B cell (primary cell): ENCODE measurements around the gene CRTC3. TPM values are rescaled to one million over a fixed set of nuclear protein-coding genes. Genes with fewer than 3 reads are reported as not detected.

Experiments
- ATAC-seq: fragments of 200-7000 bp; cut with Tn5 transposase; one replicate; pipeline ENCODE4 v1.10.0; 2021; ENCODE audit warnings: low read depth, mild to moderate bottlenecking, moderate number of reproducible peaks, moderate library complexity
- CTCF ChIA-PET: fragments of 350-600 bp; sonication (Branson Sonifier 250); formaldehyde crosslinking; loops from one replicate; lab custom pipeline; 2021; ENCODE audit warnings: antibody characterized with exemption, inconsistent platforms; lab: Charles Lee
- POLR2A ChIA-PET: fragments of 350-600 bp; sonication (Branson Sonifier 250); formaldehyde crosslinking; loops from one replicate; lab custom pipeline; 2021; ENCODE audit warnings: antibody characterized with exemption; lab: Charles Lee
- DNase-seq: peaks from one replicate; pipeline ENCODE4 v3.0.0; 2013
- H2AFZ ChIP-seq: 2 replicates; pipeline ENCODE4 v1.6.1; 2012; ENCODE audit warnings: mild to moderate bottlenecking, low read depth, low read length; ENCODE audit not compliant: insufficient read depth, poor library complexity, severe bottlenecking
- H3K27ac ChIP-seq, 2 donors: 1 replicate in 1 of 2; 2 replicates in 1 of 2; pipeline ENCODE4 v1.5.1; 2012 to 2013; ENCODE audit warnings: low read length in 2 of 2, mild to moderate bottlenecking in 2 of 2, moderate library complexity in 1 of 2
- H3K27me3 ChIP-seq, 4 experiments: fragments of 200-600 bp in 1 of 4; sonication (generic) in 1 of 4; replicated peaks in 1 of 4; 1 replicate in 2 of 4; 2 replicates in 2 of 4; pipeline versions ENCODE4 v1.6.1 to v1.7.0; 2013 to 2016; ENCODE audit warnings: low read length in 3 of 4, mild to moderate bottlenecking in 2 of 4, mixed read lengths in 1 of 4, moderate library complexity in 1 of 4; ENCODE audit not compliant: insufficient read depth in 4 of 4, control insufficient read depth in 3 of 4; ENCODE audit errors: control extremely low read depth in 1 of 4
- H3K36me3 ChIP-seq, 2 experiments: replicated peaks in 1 of 2; 1 replicate in 1 of 2; 2 replicates in 1 of 2; pipeline versions ENCODE4 v1.6.1 to v1.7.1; 2013; ENCODE audit warnings: low read length in 1 of 2; ENCODE audit not compliant: insufficient read depth in 2 of 2, control insufficient read depth in 1 of 2; ENCODE audit errors: control extremely low read depth in 1 of 2, extremely low read depth in 1 of 2
- H3K4me1 ChIP-seq, 2 donors: fragments of 200-600 bp in 1 of 2; sonication (generic) in 1 of 2; 1 replicate in 1 of 2; 2 replicates in 1 of 2; pipeline versions ENCODE4 v1.5.1 to v1.6.1; 2013 to 2017; ENCODE audit warnings: low read length in 2 of 2; ENCODE audit not compliant: control insufficient read depth in 2 of 2, insufficient read depth in 2 of 2
- H3K4me2 ChIP-seq: replicated peaks from 2 replicates; pipeline ENCODE3; 2012; ENCODE audit warnings: mild to moderate bottlenecking, low read depth, low read length; ENCODE audit not compliant: poor library complexity, severe bottlenecking
- H3K4me3 ChIP-seq, 5 experiments: fragments of 200-600 bp in 1 of 5; sonication (generic) in 1 of 5; 1 replicate in 3 of 5; 2 replicates in 2 of 5; pipeline versions ENCODE4 v1.5.1 to v1.7.0; 2011 to 2016; ENCODE audit warnings: low read length in 4 of 5, mild to moderate bottlenecking in 4 of 5, low read depth in 2 of 5, control low read depth in 1 of 5, moderate library complexity in 1 of 5; ENCODE audit not compliant: insufficient read depth in 1 of 5; ENCODE audit errors: control extremely low read depth in 1 of 5, extremely low read depth in 1 of 5
- H3K79me2 ChIP-seq: fragments of 200-600 bp; sonication (generic); one replicate; pipeline ENCODE4 v1.6.0; 2016; ENCODE audit warnings: low read length; ENCODE audit not compliant: control insufficient read depth, insufficient read depth
- H3K9ac ChIP-seq: fragments of 200-600 bp; sonication (generic); 2 replicates; pipeline ENCODE4 v1.6.1; 2017; ENCODE audit warnings: mild to moderate bottlenecking, low read length, moderate library complexity
- H3K9me3 ChIP-seq, 3 donors: one replicate each; pipeline versions ENCODE4 v1.6.1 to v1.7.1; 2013; ENCODE audit warnings: low read length in 2 of 3; ENCODE audit not compliant: control insufficient read depth in 2 of 3, insufficient read depth in 1 of 3; ENCODE audit errors: control extremely low read depth in 1 of 3
- H4K20me1 ChIP-seq: 2 replicates; pipeline ENCODE4 v1.6.0; 2012; ENCODE audit warnings: mild to moderate bottlenecking, low read length; ENCODE audit not compliant: insufficient read depth, control insufficient read depth, poor library complexity, severe bottlenecking
- H3K27ac Mint-ChIP-seq: one replicate; pipeline ENCODE4 v1.8.0; 2021; ENCODE audit warnings: mixed read lengths
- H3K27me3 Mint-ChIP-seq: one replicate; pipeline ENCODE4 v1.8.0; 2021; ENCODE audit warnings: mixed read lengths
- H3K4me1 Mint-ChIP-seq: one replicate; pipeline ENCODE4 v1.8.0; 2021; ENCODE audit warnings: mixed read lengths
- H3K4me3 Mint-ChIP-seq: one replicate; pipeline ENCODE4 v1.8.0; 2021; ENCODE audit warnings: mixed read lengths
- H3K9me3 Mint-ChIP-seq: one replicate; pipeline ENCODE4 v1.8.0; 2022; ENCODE audit warnings: mixed read lengths; ENCODE audit not compliant: insufficient read depth
- EZH2 ChIP-seq: IDR thresholded peaks from 2 replicates; pipeline ENCODE4 v1.6.1; 2012; ENCODE audit warnings: borderline replicate concordance, low read depth, mild to moderate bottlenecking, moderate library complexity, low read length; ENCODE audit not compliant: insufficient read depth, poor library complexity, severe bottlenecking
- WGBS: methylation state at CpG from one replicate; pipeline ENCODE4 v1.1.5; 2013; ENCODE audit warnings: missing lambda C conversion rate; ENCODE audit not compliant: insufficient coverage; 5-methylcytosine and 5-hydroxymethylcytosine counted together
- intact Hi-C: fragments of 100-400 bp; cut with micrococcal nuclease; formaldehyde crosslinking; loops from one replicate; pipeline ENCODE4 v1.10.0; 2022
- polyA plus RNA-seq: library from polyadenylated mRNA; depleted of rRNA; stranded (reverse); fragments of >200 nt; gene quantifications from 2 replicates; pipeline ENCODE4 v1.2.3, GENCODE V29; 2012
- total RNA-seq, 2 donors: library from RNA; stranded (reverse); fragments of 120-200 nt in 1 of 2; gene quantifications; 1 replicate in 1 of 2; 2 replicates in 1 of 2; pipeline versions ENCODE4 v1.2.3 to v1.2.4, GENCODE V29; 2013 to 2022
- TF ChIP-seq, protein P1 (sequence below): fragments of 200-600 bp; IDR thresholded peaks from one replicate; pipeline ENCODE4 v1.8.0; 2022; ENCODE audit warnings: antibody characterized with exemption, mild to moderate bottlenecking

The CRTC3 gene
- total and polyA plus RNA-seq, 2 donors (not counting 1 experiment from before 2014, with no cell fraction given) = 34.7 to 95.8 TPM

DNA sequence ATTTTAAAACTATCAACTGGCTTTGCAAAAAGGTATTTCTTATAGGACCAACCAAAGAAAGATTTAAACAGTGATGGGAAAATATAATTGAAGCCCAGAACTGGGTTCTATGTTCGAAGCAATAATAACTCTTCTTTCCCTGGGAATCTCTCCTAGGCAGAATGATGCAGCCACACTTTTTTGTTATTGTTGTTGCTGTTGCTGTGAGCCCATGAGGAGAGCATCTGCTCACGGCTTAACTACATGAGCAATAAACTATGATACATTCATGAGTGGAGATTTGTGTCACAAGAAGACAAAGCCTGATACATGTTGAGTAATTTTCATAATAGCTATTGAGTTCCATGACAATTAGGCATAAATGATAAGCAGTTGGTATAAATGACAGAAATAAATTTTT lies 80.5 kb downstream of the CRTC3 start:
- H3K9me3 ChIP-seq = no peaks in the 10 kb centered on the region
- no peak overlapping the region for H3K4me3 ChIP-seq
- no peak for TF ChIP-seq EZH2
- TF ChIP-seq, protein P1, sequence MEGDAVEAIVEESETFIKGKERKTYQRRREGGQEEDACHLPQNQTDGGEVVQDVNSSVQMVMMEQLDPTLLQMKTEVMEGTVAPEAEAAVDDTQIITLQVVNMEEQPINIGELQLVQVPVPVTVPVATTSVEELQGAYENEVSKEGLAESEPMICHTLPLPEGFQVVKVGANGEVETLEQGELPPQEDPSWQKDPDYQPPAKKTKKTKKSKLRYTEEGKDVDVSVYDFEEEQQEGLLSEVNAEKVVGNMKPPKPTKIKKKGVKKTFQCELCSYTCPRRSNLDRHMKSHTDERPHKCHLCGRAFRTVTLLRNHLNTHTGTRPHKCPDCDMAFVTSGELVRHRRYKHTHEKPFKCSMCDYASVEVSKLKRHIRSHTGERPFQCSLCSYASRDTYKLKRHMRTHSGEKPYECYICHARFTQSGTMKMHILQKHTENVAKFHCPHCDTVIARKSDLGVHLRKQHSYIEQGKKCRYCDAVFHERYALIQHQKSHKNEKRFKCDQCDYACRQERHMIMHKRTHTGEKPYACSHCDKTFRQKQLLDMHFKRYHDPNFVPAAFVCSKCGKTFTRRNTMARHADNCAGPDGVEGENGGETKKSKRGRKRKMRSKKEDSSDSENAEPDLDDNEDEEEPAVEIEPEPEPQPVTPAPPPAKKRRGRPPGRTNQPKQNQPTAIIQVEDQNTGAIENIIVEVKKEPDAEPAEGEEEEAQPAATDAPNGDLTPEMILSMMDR = no peak
- H2AFZ ChIP-seq = no peak overlapping the region
- H3K79me2 ChIP-seq = peaks cover 21% of the 10 kb centered on the region
- ATAC-seq (no peak), DNase-seq (no peak)
- no peaks in the 10 kb centered on the region for H3K27me3 Mint-ChIP-seq
- no peak overlapping the region for H3K9ac ChIP-seq
- H3K4me1 ChIP-seq = peaks cover 0 to 4% of the 10 kb centered on the region in 2 donors
- no peak overlapping the region for H3K4me3 Mint-ChIP-seq
- H3K9me3 Mint-ChIP-seq = no peaks in the 10 kb centered on the region
- H3K36me3 ChIP-seq = peaks cover 0 to 52% of the 10 kb centered on the region in 2 experiments
- peaks cover 6% of the 10 kb centered on the region for H3K4me1 Mint-ChIP-seq
- no peaks in the 10 kb centered on the region for H4K20me1 ChIP-seq
- no peak overlapping the region for H3K27ac ChIP-seq
- CTCF ChIA-PET = no interaction called here
- POLR2A ChIA-PET = no interaction called here
- no CpG with 5 or more reads among the region's 2 CpGs for WGBS
- H3K4me2 ChIP-seq = no peak overlapping the region
- no peak overlapping the region for H3K27ac Mint-ChIP-seq
- intact Hi-C loops = no loop called here
- no peaks in the 10 kb centered on the region for H3K27me3 ChIP-seq

DNA sequence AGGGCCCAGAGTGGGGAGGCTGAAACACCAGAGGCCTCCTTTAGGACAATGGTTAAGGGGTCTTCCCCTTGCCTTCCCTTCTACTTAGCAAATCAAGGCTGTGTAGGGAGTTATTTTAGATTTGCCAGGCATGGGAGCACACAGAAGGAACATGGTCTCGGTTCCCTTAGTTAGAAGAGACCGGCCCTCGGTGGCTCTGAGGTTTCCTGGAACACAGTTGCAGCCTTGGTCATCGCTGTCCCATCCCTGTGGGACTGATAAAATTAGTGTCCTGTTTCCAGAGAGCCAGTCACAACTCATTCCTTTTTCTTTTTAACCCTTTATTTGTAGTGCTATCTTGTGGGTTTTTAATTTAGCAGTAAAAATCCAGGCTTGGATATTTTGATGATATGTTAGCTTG lies 81.4 kb downstream of the CRTC3 start:
- ATAC-seq (no peak), DNase-seq (no peak)
- H3K9me3 ChIP-seq = no peaks in the 10 kb centered on the region
- peaks cover 0 to 4% of the 10 kb centered on the region in 2 donors for H3K4me1 ChIP-seq
- H3K27me3 ChIP-seq = no peaks in the 10 kb centered on the region
- H3K4me1 Mint-ChIP-seq = peaks cover 6% of the 10 kb centered on the region
- no peak overlapping the region for H2AFZ ChIP-seq
- WGBS = 94% methylated on average over 3 of the region's 4 CpGs
- H3K4me3 Mint-ChIP-seq = no peak overlapping the region
- no peak overlapping the region for H3K9ac ChIP-seq
- TF ChIP-seq, protein P1 = no peak
- TF ChIP-seq EZH2 = no peak
- no peak overlapping the region for H3K4me3 ChIP-seq
- peaks cover 18% of the 10 kb centered on the region for H3K79me2 ChIP-seq
- H3K36me3 ChIP-seq = peaks cover 0 to 55% of the 10 kb centered on the region in 2 experiments
- no peaks in the 10 kb centered on the region for H4K20me1 ChIP-seq
- CTCF ChIA-PET = no interaction called here
- POLR2A ChIA-PET = interaction anchor here (0.9 kb wide), 1 partner anchor 13 kb away, joined by 8 read pairs; no protein-coding TSS in a partner anchor
- H3K27ac ChIP-seq = no peak overlapping the region
- no peak overlapping the region for H3K27ac Mint-ChIP-seq
- H3K27me3 Mint-ChIP-seq = no peaks in the 10 kb centered on the region
- no peak overlapping the region for H3K4me2 ChIP-seq
- intact Hi-C loops = no loop called here
- no peaks in the 10 kb centered on the region for H3K9me3 Mint-ChIP-seq
